Measurements from ENCODE around the gene SLC66A1. TPM values are rescaled to one million over a fixed set of nuclear protein-coding genes. Genes with fewer than 3 reads are reported as not detected.
A peak's percentile ranks its signal among the peaks of the same experiment; 100 is the strongest.

The SLC66A1 gene
- total RNA-seq, 1 donor from 2014 or later = 10.8 TPM

DNA sequence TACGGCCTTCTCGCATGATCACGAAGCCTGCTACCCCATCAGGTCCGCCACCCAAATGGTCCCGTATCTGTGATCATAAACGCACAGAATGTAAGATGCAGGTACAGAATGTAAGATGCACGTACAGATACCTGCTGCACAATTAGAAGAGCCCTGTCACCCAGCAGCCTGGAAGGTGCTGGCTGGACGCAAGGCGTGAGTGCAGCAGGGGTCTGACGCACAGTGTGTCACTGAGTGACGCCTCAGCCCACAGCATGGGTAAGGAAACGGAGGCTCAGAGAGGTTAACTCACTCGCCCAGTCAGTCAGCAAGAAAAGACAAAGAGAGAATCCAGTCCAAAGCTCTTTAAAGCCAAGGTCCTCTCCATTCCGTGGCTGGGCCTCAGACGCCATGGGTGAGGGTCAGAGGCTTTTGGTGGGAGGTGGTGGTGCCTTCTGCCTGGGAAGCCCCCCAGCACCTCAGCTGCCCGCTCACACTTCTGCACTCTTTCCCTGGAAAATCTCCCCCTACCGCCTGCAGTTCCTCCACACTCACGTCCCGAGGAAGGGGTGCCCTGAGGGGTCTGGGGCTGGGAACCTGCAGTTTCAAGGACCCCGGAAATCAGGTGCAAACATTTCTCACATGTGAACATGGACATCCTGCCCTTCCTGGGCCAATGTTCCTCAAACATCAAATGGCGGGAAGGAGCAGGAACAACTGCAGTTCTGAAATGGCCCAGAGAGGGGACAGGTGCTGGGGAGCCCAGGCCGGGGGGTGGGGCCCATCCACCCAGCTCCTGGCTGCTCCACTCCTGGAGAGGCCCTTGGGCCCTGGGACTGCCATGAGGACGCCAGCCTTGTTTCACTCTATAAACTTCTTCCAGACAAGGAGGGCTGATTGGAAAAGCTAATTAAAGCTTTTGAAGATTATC lies 59.4 kb downstream of the SLC66A1 start:
- no peak for ATAC-seq
- intact Hi-C loops (cut with DNase I) = no loop called here

DNA sequence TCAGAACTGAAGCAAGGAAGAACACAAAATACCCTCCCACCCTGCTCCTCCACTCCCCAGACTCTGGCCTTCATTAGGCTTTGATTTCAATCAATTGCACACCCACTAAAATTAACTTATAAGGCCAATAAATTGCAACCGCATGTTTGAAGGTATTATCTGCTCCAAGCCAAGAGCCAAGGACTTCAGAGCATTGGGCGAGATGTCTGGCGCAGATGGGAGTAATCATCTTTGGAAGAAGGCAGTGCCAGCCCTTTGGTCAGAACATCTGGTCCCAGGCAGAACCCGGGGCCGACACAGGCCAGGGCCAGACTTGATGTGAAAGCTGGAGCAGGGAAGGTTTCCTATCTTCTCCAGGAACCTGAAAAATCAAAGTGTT lies 60.0 kb downstream of the SLC66A1 start:
- DNase-seq (ENCODE audit: low spot score) (no peak), ATAC-seq (no peak)
- intact Hi-C loops (cut with DNase I) = no loop called here

More for the DNA sequence above, 59.4 kb downstream of the SLC66A1 start:
- no peak for DNase-seq (ENCODE audit: low spot score)

- ATAC-seq = peak; percentile 68
- DNase-seq (ENCODE audit: low spot score) = no peak
- intact Hi-C loops (cut with DNase I) = no loop called here
These were observed 60.5 kb downstream of the SLC66A1 start for GRCh38 chr1:19372602-19373001.

DNA sequence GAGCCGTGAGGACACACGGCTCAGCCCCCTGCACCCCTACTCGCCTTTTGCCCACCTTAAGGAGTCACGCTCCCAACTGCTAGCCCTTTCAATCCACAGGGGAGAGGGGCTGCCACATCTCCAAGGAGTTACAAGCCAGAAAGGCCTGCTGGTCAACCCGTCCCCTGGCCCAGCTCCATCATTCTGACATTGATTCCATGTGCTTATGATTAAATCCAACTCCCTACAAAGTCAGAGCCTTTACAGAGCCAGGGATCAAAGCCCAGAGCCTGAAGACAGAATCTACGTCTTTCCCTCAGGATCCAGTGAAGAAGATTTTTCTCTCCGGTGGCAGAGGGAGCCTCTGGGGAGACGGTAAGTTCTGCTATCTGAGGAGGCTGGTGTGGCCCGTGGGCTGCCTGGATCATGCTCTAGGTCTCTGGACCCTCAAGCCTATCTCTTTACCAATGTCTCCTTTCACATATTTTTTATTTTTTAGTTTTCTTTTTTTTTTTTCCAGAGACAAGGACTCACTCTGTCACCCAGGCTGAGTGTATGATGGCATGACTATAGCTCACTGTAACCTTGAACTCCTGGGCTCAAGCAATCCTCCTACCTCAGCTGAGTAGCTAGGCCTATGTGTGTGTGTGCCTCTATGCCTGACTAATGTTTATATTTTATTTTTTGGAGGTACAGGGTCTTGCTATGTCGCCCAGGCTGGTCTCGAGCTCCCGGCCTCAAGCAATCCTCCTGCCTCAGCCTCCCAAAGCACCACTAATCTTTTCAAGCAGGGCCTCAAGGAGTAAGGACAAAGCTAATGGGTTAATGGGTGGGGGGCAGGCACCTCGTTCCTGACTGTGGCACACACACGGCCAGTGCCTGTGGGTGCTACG lies 61.3 kb downstream of the SLC66A1 start:
- ATAC-seq (peak; percentile 64), DNase-seq (ENCODE audit: low spot score) (no peak)
- intact Hi-C loops (cut with DNase I) = no loop called here

DNA sequence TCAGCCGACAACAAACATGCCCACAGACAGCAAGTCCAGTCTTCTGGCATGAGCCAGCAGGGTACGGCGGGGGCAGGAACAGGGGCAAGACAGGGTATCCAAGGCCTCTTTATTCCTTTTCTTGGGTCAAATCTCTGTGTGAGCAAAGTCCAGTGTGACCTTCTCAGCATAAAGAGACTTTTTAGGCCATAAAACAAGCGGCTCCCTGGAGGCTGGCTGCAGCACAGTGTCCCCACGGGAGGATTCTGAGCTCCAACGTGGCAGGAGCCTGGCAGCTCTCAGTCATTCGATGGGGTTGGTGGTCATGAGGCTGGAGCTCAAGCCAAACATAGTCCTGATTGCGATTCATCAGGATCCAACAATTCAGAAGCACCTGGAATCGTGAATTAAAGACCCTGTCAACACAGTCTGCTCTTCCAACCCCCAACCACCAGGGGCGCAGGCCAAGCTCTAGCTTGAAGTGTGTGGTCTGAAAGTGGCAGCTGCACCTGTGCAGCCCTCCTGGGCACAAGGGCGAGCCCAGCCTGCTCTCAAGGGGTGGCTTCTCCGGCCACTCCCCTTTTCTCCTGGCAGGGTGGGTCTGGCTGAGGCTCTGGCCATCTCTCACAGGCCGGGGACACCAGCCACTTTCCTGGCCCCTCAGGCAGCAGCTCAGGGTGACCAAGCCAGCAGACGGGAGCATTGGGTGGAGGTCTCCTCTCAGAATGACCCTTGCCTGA lies 62.1 kb downstream of the SLC66A1 start:
- ATAC-seq (no peak), DNase-seq (ENCODE audit: low spot score) (no peak)
- intact Hi-C loops (cut with DNase I) = no loop called here

GRCh38 chr1:19374926-19375325 lies 62.8 kb downstream of the SLC66A1 start:
- ATAC-seq (no peak), DNase-seq (ENCODE audit: low spot score) (no peak)
- intact Hi-C loops (cut with DNase I) = no loop called here

GRCh38 chr1:19375631-19376400 lies 63.7 kb downstream of the SLC66A1 start:
- ATAC-seq (no peak), DNase-seq (ENCODE audit: low spot score) (no peak)
- intact Hi-C loops (cut with DNase I) = no loop called here

DNA sequence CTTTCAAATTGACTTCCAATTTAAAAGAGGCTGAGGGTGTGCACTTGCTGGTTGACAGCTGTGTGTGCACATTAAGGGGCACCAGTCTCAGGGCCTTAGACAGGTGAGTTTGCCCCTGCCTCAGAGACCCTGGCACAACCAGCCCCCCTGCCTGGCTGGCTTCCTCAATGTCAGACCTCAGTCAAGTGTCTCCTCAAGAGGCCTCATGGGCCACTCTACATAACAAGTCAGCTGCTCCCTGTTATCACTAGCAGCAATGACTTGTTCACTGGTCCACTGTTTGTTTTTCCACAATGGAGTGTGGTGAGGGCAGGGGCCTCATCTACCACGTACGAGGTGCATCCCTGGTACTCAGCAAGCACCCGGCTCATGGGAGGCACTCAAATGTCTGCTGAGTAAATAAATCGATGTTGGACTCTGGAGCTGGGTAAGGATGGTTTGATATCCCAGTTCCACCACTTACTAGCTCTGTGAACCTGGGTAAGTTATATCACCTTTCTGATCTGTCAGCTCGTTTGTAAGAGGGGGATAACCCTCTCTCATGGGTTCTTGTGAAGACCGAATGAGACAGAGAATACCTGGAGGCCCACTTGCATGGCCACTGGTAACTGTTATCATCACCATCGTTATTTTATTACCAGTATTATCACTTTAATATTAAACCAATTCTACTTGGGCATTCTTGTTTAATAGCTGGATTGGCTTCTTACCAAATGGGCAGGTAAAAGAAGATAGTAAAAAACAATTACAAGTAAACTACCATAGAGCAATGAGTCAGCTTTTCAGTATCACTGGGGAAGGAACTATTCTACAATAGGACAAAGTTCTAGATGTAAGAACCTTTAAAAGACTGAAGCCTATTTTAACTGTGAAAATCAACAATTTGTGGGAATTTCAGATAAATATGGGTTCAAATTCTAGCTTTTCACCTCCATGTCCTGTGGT lies 64.6 kb downstream of the SLC66A1 start:
- ATAC-seq = no peak
- no peak for DNase-seq (ENCODE audit: low spot score)
- intact Hi-C loops (cut with DNase I) = no loop called here

DNA sequence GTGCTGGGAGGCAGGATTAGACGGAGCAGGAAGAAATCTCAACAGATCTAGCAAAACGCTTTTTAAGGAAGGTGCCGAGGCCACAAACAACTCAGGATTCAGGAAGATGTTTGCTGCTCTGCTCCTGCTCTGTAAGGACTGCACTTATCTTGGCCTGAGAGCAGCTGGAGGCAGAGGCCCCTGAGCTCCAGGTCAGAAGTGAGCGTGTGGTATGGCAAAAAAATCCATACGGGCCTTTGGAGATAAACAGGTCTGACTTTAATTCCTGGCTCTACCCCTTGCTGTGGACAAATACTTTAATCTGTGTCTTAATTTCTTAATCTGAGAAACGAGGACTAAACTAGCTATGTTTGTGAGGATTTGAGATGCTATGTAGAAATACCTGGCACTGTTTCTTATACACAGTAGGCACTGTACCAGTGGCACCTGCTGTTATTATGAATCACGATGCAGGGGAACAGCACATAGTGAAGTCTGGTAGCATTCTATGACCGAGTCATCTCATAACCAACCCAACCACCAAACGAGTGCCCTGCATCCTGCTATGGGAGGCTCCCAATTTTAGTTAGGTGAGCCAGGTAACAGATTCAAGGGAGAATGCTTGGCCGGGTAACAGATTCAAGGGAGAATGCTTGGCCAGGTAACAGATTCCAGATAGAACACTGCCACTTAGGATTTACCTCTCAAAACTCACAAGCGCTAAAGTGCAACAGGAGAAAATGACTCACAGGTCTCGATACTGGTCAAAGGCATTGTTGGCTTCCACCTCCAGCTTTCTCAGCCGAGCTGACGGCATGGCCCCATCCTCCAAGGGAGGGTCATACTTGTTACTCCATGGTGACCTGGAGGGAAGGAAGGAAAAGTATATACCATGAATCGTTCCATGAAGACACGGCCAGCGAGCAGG lies 65.9 kb downstream of the SLC66A1 start:
- no peak for DNase-seq (ENCODE audit: low spot score)
- intact Hi-C loops (cut with DNase I) = no loop called here
- no peak for ATAC-seq

Other genes with a start within 250 kb of the SLC66A1 start
- 161 TPM for gene UBR4, start 102.1 kb upstream of the SLC66A1 start, total RNA-seq
- gene EMC1, start 60.8 kb upstream of the SLC66A1 start, total RNA-seq = 37.8 TPM
- gene MRTO4, start 60.5 kb upstream of the SLC66A1 start, total RNA-seq = 13.1 TPM
- 1.6 TPM for gene AKR7A3, start 23.6 kb upstream of the SLC66A1 start, total RNA-seq
- 35.8 TPM for gene AKR7A2, start 182 bp upstream of the SLC66A1 start, total RNA-seq
- gene CAPZB, start 173.2 kb downstream of the SLC66A1 start, total RNA-seq = 198 TPM